ENCODE data around the gene COA8. TPM values are rescaled to one million over a fixed set of nuclear protein-coding genes. Genes with fewer than 3 reads are reported as not detected.

Gene COA8
- total RNA-seq, 1 donor from 2014 or later: 17.2 TPM

DNA sequence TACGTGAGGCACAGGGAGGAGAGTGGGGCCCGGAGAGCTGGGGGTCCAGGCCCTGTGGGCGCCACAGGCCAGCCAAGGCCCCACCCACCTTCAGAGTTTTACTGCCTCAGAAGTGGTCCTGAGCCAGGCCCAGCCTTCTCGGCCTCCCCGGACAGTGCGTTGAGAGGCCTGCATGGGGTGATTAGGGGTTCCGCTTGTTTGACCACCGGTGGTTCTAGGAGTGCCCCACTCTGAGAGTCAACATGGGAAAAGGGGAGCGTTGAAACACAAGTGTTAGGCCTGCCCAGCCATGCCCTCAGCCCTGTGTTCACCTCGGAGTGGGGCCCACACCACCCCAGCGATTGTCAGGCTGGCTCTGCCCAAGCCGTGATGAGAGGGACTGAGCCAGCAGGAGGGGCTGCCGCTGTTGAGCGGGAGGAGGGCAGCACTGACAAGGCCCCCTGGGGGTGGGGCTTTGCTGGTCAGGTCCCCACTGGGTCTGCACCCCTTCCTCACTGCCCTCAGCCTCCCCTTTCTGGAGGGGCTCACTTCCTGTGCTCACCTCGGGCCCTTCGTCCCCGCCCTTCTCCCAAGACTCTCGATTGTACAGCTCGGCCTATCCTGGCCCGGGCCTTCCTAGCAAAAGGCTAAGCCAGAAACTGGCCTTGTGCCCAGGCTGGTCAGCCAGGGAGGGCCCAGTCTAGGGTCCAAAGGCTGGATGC is 44.9 kb upstream of the COA8 start:
- Histone ChIP-seq H3K36me3 (no peaks in the 10 kb centered on the region), H3K27ac (peak overlapping the region; percentile 90), H3K27me3 (no peaks in the 10 kb centered on the region), H3K9me3 (no peaks in the 10 kb centered on the region), H3K4me1 (peaks cover 65% of the 10 kb centered on the region), H3K4me3 (no peak overlapping the region)
- intact Hi-C loops (cut with DNase I): no loop called here
- DNase-seq (ENCODE audit: extremely low spot score in 2 of 2): no peak
- no peak for TF ChIP-seq POLR2A (IDR thresholded peaks at IDR 0.05)
- TF ChIP-seq, protein P1, sequence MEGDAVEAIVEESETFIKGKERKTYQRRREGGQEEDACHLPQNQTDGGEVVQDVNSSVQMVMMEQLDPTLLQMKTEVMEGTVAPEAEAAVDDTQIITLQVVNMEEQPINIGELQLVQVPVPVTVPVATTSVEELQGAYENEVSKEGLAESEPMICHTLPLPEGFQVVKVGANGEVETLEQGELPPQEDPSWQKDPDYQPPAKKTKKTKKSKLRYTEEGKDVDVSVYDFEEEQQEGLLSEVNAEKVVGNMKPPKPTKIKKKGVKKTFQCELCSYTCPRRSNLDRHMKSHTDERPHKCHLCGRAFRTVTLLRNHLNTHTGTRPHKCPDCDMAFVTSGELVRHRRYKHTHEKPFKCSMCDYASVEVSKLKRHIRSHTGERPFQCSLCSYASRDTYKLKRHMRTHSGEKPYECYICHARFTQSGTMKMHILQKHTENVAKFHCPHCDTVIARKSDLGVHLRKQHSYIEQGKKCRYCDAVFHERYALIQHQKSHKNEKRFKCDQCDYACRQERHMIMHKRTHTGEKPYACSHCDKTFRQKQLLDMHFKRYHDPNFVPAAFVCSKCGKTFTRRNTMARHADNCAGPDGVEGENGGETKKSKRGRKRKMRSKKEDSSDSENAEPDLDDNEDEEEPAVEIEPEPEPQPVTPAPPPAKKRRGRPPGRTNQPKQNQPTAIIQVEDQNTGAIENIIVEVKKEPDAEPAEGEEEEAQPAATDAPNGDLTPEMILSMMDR (IDR thresholded peaks at IDR 0.05): no peak
- TF ChIP-seq POLR2AphosphoS5 (IDR thresholded peaks at IDR 0.05; ENCODE audit: insufficient read depth in 1 of 2, low read depth in 1 of 2): no peak

GRCh38 chr14:103518422-103519042 is 44.2 kb upstream of the COA8 start:
- TF ChIP-seq POLR2AphosphoS5 (IDR thresholded peaks at IDR 0.05; ENCODE audit: insufficient read depth in 1 of 2, low read depth in 1 of 2): peak in 1 of 2 donors; percentile 4
- TF ChIP-seq, protein P1 (IDR thresholded peaks at IDR 0.05): peak; percentile 82 to 93 (median 84)
- TF ChIP-seq POLR2A (IDR thresholded peaks at IDR 0.05): no peak
- no peak for DNase-seq (ENCODE audit: extremely low spot score in 2 of 2)
- Histone ChIP-seq H3K27me3 (no peaks in the 10 kb centered on the region), H3K9me3 (no peaks in the 10 kb centered on the region), H3K36me3 (no peaks in the 10 kb centered on the region), H3K27ac (peak overlapping the region; percentile 90), H3K4me1 (peaks cover 65% of the 10 kb centered on the region), H3K4me3 (no peak overlapping the region)
- intact Hi-C loops (cut with DNase I): no loop called here

- H3K4me3 ChIP-seq: no peak overlapping the region
- TF ChIP-seq, protein P1 (IDR thresholded peaks at IDR 0.05): no peak
- no peak for TF ChIP-seq POLR2A (IDR thresholded peaks at IDR 0.05)
- no peak for TF ChIP-seq POLR2AphosphoS5 (IDR thresholded peaks at IDR 0.05; ENCODE audit: insufficient read depth in 1 of 2, low read depth in 1 of 2)
- H3K9me3 ChIP-seq: no peaks in the 10 kb centered on the region
- H3K4me1 ChIP-seq: peaks cover 58% of the 10 kb centered on the region
- intact Hi-C loops (cut with DNase I): no loop called here
- H3K27ac ChIP-seq: peak overlapping the region; percentile 90
- no peaks in the 10 kb centered on the region for H3K36me3 ChIP-seq
- H3K27me3 ChIP-seq: no peaks in the 10 kb centered on the region
- DNase-seq (ENCODE audit: extremely low spot score in 2 of 2): no peak
Measured at GRCh38 chr14:103519043-103519836, 43.5 kb upstream of the COA8 start.

DNA sequence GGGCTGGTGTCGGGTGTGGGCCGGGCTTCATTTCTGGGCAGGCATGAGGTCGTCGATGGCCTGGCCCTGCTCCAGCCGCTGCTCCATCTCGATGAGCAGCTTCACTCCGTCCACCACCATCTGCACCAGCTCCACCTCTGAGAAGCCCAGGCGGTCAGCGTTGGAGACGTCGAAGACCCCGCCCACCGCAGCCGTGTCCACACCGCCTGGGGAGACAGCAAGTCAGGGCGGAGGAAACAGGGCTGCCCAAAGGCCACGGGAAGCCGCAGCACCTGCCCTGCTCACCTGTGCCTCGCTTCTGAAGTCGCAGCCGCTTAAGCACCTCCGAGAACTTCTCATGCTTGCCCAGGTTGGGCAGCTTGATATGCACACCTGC is 42.9 kb upstream of the COA8 start:
- TF ChIP-seq POLR2AphosphoS5 (IDR thresholded peaks at IDR 0.05; ENCODE audit: insufficient read depth in 1 of 2, low read depth in 1 of 2): no peak
- TF ChIP-seq, protein P1 (IDR thresholded peaks at IDR 0.05): no peak
- TF ChIP-seq POLR2A (IDR thresholded peaks at IDR 0.05): no peak
- Histone ChIP-seq H3K36me3 (no peaks in the 10 kb centered on the region), H3K9me3 (no peaks in the 10 kb centered on the region), H3K4me3 (peak overlapping the region in 1 of 2 donors; percentile 56), H3K4me1 (peaks cover 55% of the 10 kb centered on the region), H3K27ac (peak overlapping the region; percentile 90), H3K27me3 (no peaks in the 10 kb centered on the region)
- intact Hi-C loops (cut with DNase I): loop anchor here (2.0 kb wide), 1 partner anchor 31 kb away; no protein-coding TSS in a partner anchor
- DNase-seq (ENCODE audit: extremely low spot score in 2 of 2): no peak

Measured in vagina (tissue), 2 donors.